Caco-2 (cell line): ENCODE results near the gene CNOT6L. TPM values are rescaled to one million over a fixed set of nuclear protein-coding genes. Genes with fewer than 3 reads are reported as not detected.
"Not testable (repeated sequence)": the region's sequence is repeated elsewhere in the genome, so short reads cannot be mapped to it uniquely, and the experiment has no call there.

ENCODE experiments used
- BruUV-seq: library from RNA; stranded (reverse); fragments of 400-500 nt; replicated peaks from 2 replicates; lab custom pipeline; 2021; lab: Mats Ljungman, UMichigan
- CTCF ChIA-PET: fragments of 300-600 bp; sonication (Branson Sonifier 250); formaldehyde crosslinking; loops from one replicate; lab custom pipeline; 2022; ENCODE audit warnings: antibody characterized with exemption; lab: Charles Lee
- POLR2A ChIA-PET: fragments of 300-600 bp; sonication (Branson Sonifier 250); formaldehyde crosslinking; loops from one replicate; lab custom pipeline; 2022; ENCODE audit warnings: antibody characterized with exemption; lab: Charles Lee
- DNase-seq, 2 experiments: peaks; one replicate each; pipeline versions ENCODE4 v3.0.0 to v3.0.0-alpha.2; 2020 to 2022
- H3K27me3 ChIP-seq: replicated peaks from 2 replicates; pipeline ENCODE4 v1.6.0; 2011; ENCODE audit warnings: low read length; ENCODE audit not compliant: control insufficient read depth, insufficient read depth
- H3K36me3 ChIP-seq: 2 replicates; pipeline ENCODE4 v1.5.1; 2011; ENCODE audit warnings: low read length; ENCODE audit not compliant: control insufficient read depth, insufficient read depth
- H3K4me1 ChIP-seq: fragments of 250-450 bp; sonication (Bioruptor Pico); 2 replicates; pipeline ENCODE4 v1.5.1; 2020; ENCODE audit warnings: mild to moderate bottlenecking
- H3K4me3 ChIP-seq: 2 replicates; pipeline ENCODE4 v1.5.1; 2011; ENCODE audit warnings: low read depth, mild to moderate bottlenecking, control low read depth, low read length
- H3K9me3 ChIP-seq: fragments of 250-450 bp; sonication (Bioruptor Pico); 2 replicates; pipeline ENCODE4 v1.5.1; 2020; ENCODE audit warnings: mild to moderate bottlenecking, moderate library complexity
- H3K27ac Mint-ChIP-seq: one replicate; pipeline ENCODE4 v1.8.0; 2022; ENCODE audit warnings: mixed read lengths; ENCODE audit not compliant: unreplicated experiment
- H3K27me3 Mint-ChIP-seq: one replicate; pipeline ENCODE4 v1.8.0; 2022; ENCODE audit warnings: mixed read lengths; ENCODE audit not compliant: insufficient read depth, unreplicated experiment
- H3K36me3 Mint-ChIP-seq: one replicate; pipeline ENCODE4 v1.8.0; 2022; ENCODE audit warnings: mild to moderate bottlenecking, mixed read lengths; ENCODE audit not compliant: insufficient read depth, unreplicated experiment
- H3K4me1 Mint-ChIP-seq: one replicate; pipeline ENCODE4 v1.8.0; 2022; ENCODE audit warnings: low read depth, mixed read lengths; ENCODE audit not compliant: unreplicated experiment
- H3K4me3 Mint-ChIP-seq: one replicate; pipeline ENCODE4 v1.8.0; 2022; ENCODE audit warnings: mild to moderate bottlenecking, moderate library complexity, mixed read lengths; ENCODE audit not compliant: unreplicated experiment
- H3K9me3 Mint-ChIP-seq: one replicate; pipeline ENCODE4 v1.8.0; 2022; ENCODE audit warnings: mixed read lengths; ENCODE audit not compliant: unreplicated experiment
- intact Hi-C: fragments of 100-400 bp; cut with micrococcal nuclease; formaldehyde crosslinking; loops from one replicate; pipeline ENCODE4 v1.10.0; 2022; ENCODE audit not compliant: unreplicated experiment
- total RNA-seq: library from RNA; stranded (reverse); gene quantifications from 2 replicates; pipeline ENCODE4 v1.2.3, GENCODE V29; 2022
- TF ChIP-seq, protein P1 (sequence below), 2 experiments: fragments of 200-600 bp in 1 of 2; IDR thresholded peaks; 1 replicate in 1 of 2; 2 replicates in 1 of 2; pipeline versions ENCODE4 v1.5.1 to v1.8.0; 2011 to 2022; ENCODE audit warnings: antibody characterized with exemption in 1 of 2, control low read depth in 1 of 2, inconsistent platforms in 1 of 2, low read depth in 1 of 2, low read length in 1 of 2, mild to moderate bottlenecking in 1 of 2, moderate library complexity in 1 of 2; ENCODE audit not compliant: insufficient read depth in 1 of 2, severe bottlenecking in 1 of 2, unreplicated experiment in 1 of 2

CNOT6L gene
- total RNA-seq, 1 experiment from 2014 or later, result 18.8 TPM

DNA sequence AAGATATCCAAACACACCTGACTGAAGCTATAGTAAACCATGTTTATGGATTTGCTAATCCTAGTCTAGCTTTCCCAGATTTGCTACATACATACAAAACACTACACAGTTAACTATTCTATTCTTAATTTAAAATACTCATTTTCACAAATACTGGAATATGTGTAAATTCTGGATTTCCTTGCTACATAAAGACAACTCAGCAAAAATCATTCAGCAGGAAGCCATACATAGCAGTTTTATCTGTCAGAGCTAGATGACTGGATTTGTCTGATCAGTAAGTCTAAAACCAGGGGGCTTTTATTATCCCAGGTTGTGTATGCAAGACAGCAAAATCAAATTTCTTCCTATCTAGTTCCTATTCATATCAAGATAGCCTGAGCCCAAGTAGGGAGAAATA, 98.1 kb downstream of the CNOT6L start:
- Histone ChIP-seq H3K9me3 (no peaks in the 10 kb centered on the region), H3K4me1 (no peaks in the 10 kb centered on the region), H3K27me3 (no peaks in the 10 kb centered on the region), H3K4me3 (no peak overlapping the region), H3K36me3 (no peaks in the 10 kb centered on the region)
- no peaks in the 10 kb centered on the region for H3K9me3 Mint-ChIP-seq
- DNase-seq, result no peak
- H3K27me3 Mint-ChIP-seq, result no peaks in the 10 kb centered on the region
- BruUV-seq, result no TSS peak
- ChIA-PET POLR2A (no interaction called here), CTCF (no interaction called here)
- no peaks in the 10 kb centered on the region for H3K4me1 Mint-ChIP-seq
- H3K27ac Mint-ChIP-seq, result no peak overlapping the region
- no peaks in the 10 kb centered on the region for H3K36me3 Mint-ChIP-seq
- no peak overlapping the region for H3K4me3 Mint-ChIP-seq
- TF ChIP-seq, protein P1, sequence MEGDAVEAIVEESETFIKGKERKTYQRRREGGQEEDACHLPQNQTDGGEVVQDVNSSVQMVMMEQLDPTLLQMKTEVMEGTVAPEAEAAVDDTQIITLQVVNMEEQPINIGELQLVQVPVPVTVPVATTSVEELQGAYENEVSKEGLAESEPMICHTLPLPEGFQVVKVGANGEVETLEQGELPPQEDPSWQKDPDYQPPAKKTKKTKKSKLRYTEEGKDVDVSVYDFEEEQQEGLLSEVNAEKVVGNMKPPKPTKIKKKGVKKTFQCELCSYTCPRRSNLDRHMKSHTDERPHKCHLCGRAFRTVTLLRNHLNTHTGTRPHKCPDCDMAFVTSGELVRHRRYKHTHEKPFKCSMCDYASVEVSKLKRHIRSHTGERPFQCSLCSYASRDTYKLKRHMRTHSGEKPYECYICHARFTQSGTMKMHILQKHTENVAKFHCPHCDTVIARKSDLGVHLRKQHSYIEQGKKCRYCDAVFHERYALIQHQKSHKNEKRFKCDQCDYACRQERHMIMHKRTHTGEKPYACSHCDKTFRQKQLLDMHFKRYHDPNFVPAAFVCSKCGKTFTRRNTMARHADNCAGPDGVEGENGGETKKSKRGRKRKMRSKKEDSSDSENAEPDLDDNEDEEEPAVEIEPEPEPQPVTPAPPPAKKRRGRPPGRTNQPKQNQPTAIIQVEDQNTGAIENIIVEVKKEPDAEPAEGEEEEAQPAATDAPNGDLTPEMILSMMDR (IDR thresholded peaks at IDR 0.05; ENCODE audit: insufficient read depth in 1 of 2, low read depth in 1 of 2, low read length in 1 of 2, severe bottlenecking in 1 of 2, unreplicated experiment in 1 of 2), result no peak
- intact Hi-C loops, result no loop called here

DNA sequence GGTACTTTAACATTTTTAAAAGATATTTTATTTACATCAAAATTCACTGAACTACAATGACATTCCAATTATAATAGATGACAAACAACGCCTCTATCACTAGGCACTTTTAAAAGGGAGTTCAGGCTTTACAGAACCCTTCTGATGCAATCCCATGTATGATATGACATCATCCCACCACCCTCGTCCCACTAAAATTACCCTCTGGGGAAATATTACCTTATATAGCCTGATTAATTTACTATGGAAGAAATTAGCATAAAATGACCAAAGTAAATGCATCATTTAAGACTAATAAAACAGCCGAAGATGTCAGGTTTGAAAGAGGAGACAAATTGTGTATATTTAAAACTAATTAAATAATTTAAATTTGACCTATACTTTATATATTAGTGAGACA, 100.7 kb downstream of the CNOT6L start:
- H3K4me1 Mint-ChIP-seq, H3K27ac Mint-ChIP-seq, H3K9me3 Mint-ChIP-seq, H3K9me3 ChIP-seq, H3K4me1 ChIP-seq, H3K4me3 ChIP-seq, H3K36me3 ChIP-seq, H3K36me3 Mint-ChIP-seq, BruUV-seq, H3K27me3 Mint-ChIP-seq, CTCF ChIA-PET, POLR2A ChIA-PET, intact Hi-C loops, H3K27me3 ChIP-seq, DNase-seq, H3K4me3 Mint-ChIP-seq: not testable (repeated sequence)

DNA sequence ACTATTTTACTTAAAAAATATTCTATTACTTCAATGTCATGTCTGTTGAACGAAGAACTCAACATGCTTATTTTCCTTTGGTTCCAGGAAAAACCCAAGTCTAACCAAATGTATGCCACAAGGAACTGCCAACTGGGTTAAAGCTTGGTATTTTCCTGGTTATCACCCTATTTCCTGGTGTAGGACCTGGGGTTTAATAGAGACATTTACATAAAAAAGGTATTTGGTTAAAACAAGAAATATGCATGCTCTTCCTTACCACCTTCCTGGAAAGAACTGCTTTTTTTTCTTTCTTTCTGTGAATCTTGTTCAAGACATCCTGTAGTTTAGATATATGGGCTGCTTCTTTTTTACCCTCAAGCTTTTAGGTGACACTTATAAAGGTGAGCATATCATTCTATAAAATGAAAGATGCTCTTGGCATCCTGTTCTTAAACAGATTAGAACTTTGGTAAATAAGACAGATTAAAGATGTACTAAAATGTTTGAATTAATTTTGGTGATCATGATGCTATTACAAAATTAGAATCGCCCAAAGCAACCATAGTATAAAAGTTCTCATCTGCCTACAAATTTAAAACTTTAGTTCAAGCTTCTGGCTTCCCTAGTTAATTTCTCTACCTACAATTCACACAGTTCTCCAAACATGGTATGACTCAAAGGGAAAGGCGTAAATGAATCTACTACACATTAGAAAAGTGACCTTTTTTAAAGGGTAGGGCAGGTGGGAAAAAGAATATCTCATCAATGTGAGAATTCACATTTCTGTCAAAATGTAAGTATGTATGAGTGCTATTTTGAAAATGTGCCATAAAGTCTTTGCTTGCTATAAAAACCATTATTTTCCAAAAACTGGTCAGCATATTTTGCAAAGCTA, 103.5 kb downstream of the CNOT6L start:
- H3K27me3 ChIP-seq, result no peaks in the 10 kb centered on the region
- H3K4me3 ChIP-seq, result no peak overlapping the region
- no peak overlapping the region for H3K4me3 Mint-ChIP-seq
- H3K36me3 ChIP-seq, result no peaks in the 10 kb centered on the region
- no peaks in the 10 kb centered on the region for H3K4me1 ChIP-seq
- BruUV-seq, result no TSS peak
- H3K36me3 Mint-ChIP-seq, result no peaks in the 10 kb centered on the region
- no peaks in the 10 kb centered on the region for H3K9me3 ChIP-seq
- no peak for DNase-seq
- intact Hi-C loops, result no loop called here
- no peak overlapping the region for H3K27ac Mint-ChIP-seq
- ChIA-PET CTCF (no interaction called here), POLR2A (no interaction called here)
- H3K9me3 Mint-ChIP-seq, result no peaks in the 10 kb centered on the region
- TF ChIP-seq, protein P1 (IDR thresholded peaks at IDR 0.05; ENCODE audit: insufficient read depth in 1 of 2, low read depth in 1 of 2, low read length in 1 of 2, severe bottlenecking in 1 of 2, unreplicated experiment in 1 of 2), result no peak
- no peaks in the 10 kb centered on the region for H3K4me1 Mint-ChIP-seq
- H3K27me3 Mint-ChIP-seq, result no peaks in the 10 kb centered on the region
